DMS153 treated with DMSO at 0.1 percent for 48 hours (cell line): Measurements from ENCODE around the gene FGF4.

Source experiments
- DNase-seq: peaks from one replicate; lab custom pipeline; 2025; ENCODE audit not compliant: unreplicated experiment; lab: John Stamatoyannopoulos, UW

FGF4 gene

DNA sequence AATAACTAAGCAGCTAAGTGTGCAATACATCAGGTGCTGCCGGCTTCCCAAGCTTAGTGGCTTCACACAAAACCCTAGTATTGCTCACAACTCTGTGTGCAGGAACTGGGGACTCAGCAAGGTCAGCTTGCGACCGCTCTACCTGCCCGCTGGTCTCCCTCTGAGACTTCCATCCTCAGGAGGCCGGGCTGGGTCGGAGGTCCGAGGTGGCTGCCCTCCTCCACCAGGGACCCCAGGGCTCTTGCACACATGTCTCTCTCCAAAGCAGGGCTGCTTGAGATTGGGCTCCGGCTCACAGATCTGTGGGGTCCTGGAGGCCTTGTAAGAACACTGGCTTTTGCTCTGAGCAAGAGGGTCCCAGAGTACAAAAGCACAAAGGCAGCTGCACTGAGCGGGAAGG, 45.9 kb downstream of the FGF4 start:
- no peak for DNase-seq

GRCh38 chr11:69727266-69727665, 47.9 kb downstream of the FGF4 start:
- no peak for DNase-seq

- DNase-seq, result no peak
Measured at GRCh38 chr11:69726481-69726880, 48.7 kb downstream of the FGF4 start.

GRCh38 chr11:69726019-69726418, 49.1 kb downstream of the FGF4 start:
- DNase-seq, result no peak

DNA sequence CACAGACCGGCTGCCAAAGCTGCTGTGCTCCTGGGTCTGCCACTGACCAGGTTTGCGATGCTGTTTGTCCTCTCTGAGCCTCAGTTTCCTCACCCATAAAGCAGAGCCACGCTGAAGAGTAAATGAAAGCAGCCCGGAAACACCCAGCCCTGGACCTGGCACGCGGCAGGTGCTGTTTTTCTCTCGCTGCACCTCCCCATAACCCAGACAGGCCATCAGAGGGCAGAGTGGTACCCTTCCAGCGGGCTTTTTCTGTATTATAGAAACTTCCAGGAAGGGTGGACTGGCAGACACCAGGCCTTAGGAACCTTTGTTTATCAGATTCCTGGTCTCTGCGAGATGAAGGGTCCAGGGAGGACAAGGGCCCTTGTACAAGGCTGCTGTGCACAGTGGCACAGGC, 53.4 kb downstream of the FGF4 start:
- DNase-seq, result peak; percentile 26

DNA sequence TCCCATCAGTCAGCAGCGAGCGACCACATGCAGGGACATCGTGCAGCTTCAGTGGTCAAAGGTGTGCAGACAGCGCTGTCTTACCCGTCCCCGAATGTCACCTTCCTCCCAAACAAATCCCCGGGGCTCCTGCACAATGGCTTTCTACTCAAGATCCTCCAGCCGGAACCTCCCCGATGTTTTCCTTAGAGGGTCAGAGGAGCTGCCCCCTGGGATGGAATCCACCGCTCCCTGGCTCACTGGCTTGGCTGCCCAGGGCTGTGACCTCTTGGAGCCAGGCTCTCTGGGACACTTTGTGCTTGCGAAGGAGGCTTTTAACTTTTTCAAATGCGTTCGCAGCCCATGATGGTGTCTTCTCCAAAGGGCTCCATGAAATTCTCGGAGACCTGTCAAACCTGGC, 54.0 kb downstream of the FGF4 start:
- DNase-seq, result no peak
